ENCODE measurements around the gene FBXL7.

The FBXL7 gene

GRCh38 chr5:15740383-15740782 is 240.4 kb downstream of the FBXL7 start:
- TF ChIP-seq POLR2A (IDR thresholded peaks at IDR 0.05; ENCODE audit: extremely low read depth, insufficient read length) (no peak), MYC (IDR thresholded peaks at IDR 0.05; ENCODE audit: low read depth, low read length) (no peak), MAX (IDR thresholded peaks at IDR 0.05; ENCODE audit: low read depth, low read length) (no peak)
- TF ChIP-seq, protein P1, sequence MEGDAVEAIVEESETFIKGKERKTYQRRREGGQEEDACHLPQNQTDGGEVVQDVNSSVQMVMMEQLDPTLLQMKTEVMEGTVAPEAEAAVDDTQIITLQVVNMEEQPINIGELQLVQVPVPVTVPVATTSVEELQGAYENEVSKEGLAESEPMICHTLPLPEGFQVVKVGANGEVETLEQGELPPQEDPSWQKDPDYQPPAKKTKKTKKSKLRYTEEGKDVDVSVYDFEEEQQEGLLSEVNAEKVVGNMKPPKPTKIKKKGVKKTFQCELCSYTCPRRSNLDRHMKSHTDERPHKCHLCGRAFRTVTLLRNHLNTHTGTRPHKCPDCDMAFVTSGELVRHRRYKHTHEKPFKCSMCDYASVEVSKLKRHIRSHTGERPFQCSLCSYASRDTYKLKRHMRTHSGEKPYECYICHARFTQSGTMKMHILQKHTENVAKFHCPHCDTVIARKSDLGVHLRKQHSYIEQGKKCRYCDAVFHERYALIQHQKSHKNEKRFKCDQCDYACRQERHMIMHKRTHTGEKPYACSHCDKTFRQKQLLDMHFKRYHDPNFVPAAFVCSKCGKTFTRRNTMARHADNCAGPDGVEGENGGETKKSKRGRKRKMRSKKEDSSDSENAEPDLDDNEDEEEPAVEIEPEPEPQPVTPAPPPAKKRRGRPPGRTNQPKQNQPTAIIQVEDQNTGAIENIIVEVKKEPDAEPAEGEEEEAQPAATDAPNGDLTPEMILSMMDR (IDR thresholded peaks at IDR 0.05; ENCODE audit: low read depth, low read length) = no peak
- no peak overlapping the region for H3K4me3 ChIP-seq (ENCODE audit: low read depth, low read length)
- DNase-seq (ENCODE audit: low read depth) = no peak

- TF ChIP-seq MAX (IDR thresholded peaks at IDR 0.05; ENCODE audit: low read depth, low read length) (no peak), POLR2A (IDR thresholded peaks at IDR 0.05; ENCODE audit: extremely low read depth, insufficient read length) (no peak), MYC (IDR thresholded peaks at IDR 0.05; ENCODE audit: low read depth, low read length) (no peak)
- TF ChIP-seq, protein P1 (IDR thresholded peaks at IDR 0.05; ENCODE audit: low read depth, low read length) = no peak
- no peak for DNase-seq (ENCODE audit: low read depth)
- no peak overlapping the region for H3K4me3 ChIP-seq (ENCODE audit: low read depth, low read length)
Measured at GRCh38 chr5:15741591-15741990, 241.6 kb downstream of the FBXL7 start.

GRCh38 chr5:15746833-15747232 is 246.9 kb downstream of the FBXL7 start:
- no peak for DNase-seq (ENCODE audit: low read depth)
- H3K4me3 ChIP-seq (ENCODE audit: low read depth, low read length) = no peak overlapping the region
- TF ChIP-seq POLR2A (IDR thresholded peaks at IDR 0.05; ENCODE audit: extremely low read depth, insufficient read length) (no peak), MYC (IDR thresholded peaks at IDR 0.05; ENCODE audit: low read depth, low read length) (no peak), MAX (IDR thresholded peaks at IDR 0.05; ENCODE audit: low read depth, low read length) (no peak)
- TF ChIP-seq, protein P1 (IDR thresholded peaks at IDR 0.05; ENCODE audit: low read depth, low read length) = no peak

GRCh38 chr5:15748266-15748665 is 248.3 kb downstream of the FBXL7 start:
- DNase-seq (ENCODE audit: low read depth) = no peak
- TF ChIP-seq MAX (IDR thresholded peaks at IDR 0.05; ENCODE audit: low read depth, low read length) = no peak
- no peak for TF ChIP-seq MYC (IDR thresholded peaks at IDR 0.05; ENCODE audit: low read depth, low read length)
- no peak for TF ChIP-seq POLR2A (IDR thresholded peaks at IDR 0.05; ENCODE audit: extremely low read depth, insufficient read length)
- TF ChIP-seq, protein P1 (IDR thresholded peaks at IDR 0.05; ENCODE audit: low read depth, low read length) = no peak
- no peak overlapping the region for H3K4me3 ChIP-seq (ENCODE audit: low read depth, low read length)

GRCh38 chr5:15752663-15753285 is 252.8 kb downstream of the FBXL7 start:
- H3K4me3 ChIP-seq (ENCODE audit: low read depth, low read length) = no peak overlapping the region
- DNase-seq (ENCODE audit: low read depth) = no peak
- TF ChIP-seq MAX (IDR thresholded peaks at IDR 0.05; ENCODE audit: low read depth, low read length) (no peak), MYC (IDR thresholded peaks at IDR 0.05; ENCODE audit: low read depth, low read length) (no peak), POLR2A (IDR thresholded peaks at IDR 0.05; ENCODE audit: extremely low read depth, insufficient read length) (no peak)
- TF ChIP-seq, protein P1 (IDR thresholded peaks at IDR 0.05; ENCODE audit: low read depth, low read length) = no peak

Data from NB4 (cell line).